SU-DHL-6 (cell line): ENCODE results near the gene DDX10.

Experiments used
- H2AFZ ChIP-seq: fragments of 200-600 bp; sonication (generic); 2 replicates; pipeline ENCODE4 v1.6.1; 2014; ENCODE audit warnings: low read depth, mild to moderate bottlenecking, moderate library complexity, mixed read lengths, antibody characterized with exemption, low read length; ENCODE audit not compliant: severe bottlenecking
- H3F3A ChIP-seq: fragments of 200-600 bp; shearing (Covaris generic); 2 replicates; pipeline ENCODE4 v1.6.0; 2016; ENCODE audit warnings: antibody characterized with exemption, mild to moderate bottlenecking; ENCODE audit not compliant: insufficient read depth
- H3K27ac ChIP-seq: fragments of 200-600 bp; sonication (generic); 2 replicates; pipeline ENCODE4 v1.5.1; 2016; ENCODE audit warnings: low read depth, mild to moderate bottlenecking, low read length, moderate library complexity, mixed read lengths
- H3K27me3 ChIP-seq: fragments of 200-600 bp; sonication (generic), shearing (Covaris generic); 2 replicates; pipeline ENCODE4 v1.6.0; 2014; ENCODE audit warnings: mild to moderate bottlenecking, low read length
- H3K36me3 ChIP-seq: fragments of 200-600 bp; sonication (generic); 2 replicates; pipeline ENCODE4 v1.6.1; 2014; ENCODE audit warnings: mild to moderate bottlenecking, low read length, mixed read lengths
- H3K4me2 ChIP-seq: fragments of 300-600, 200-600 bp; shearing (Covaris generic), sonication (generic); 2 replicates; pipeline ENCODE4 v1.6.0; 2014; ENCODE audit warnings: low read length, low read depth, mild to moderate bottlenecking; ENCODE audit not compliant: poor library complexity, severe bottlenecking
- H3K4me3 ChIP-seq: fragments of 200-600 bp; sonication (generic); 2 replicates; pipeline ENCODE4 v1.5.1; 2014; ENCODE audit warnings: antibody characterized with exemption, low read length, mild to moderate bottlenecking, mixed read lengths; ENCODE audit not compliant: insufficient read depth, poor library complexity, severe bottlenecking
- H3K79me2 ChIP-seq: fragments of 200-600 bp; sonication (generic); 2 replicates; pipeline ENCODE4 v1.6.1; 2014; ENCODE audit warnings: mild to moderate bottlenecking, low read length, moderate library complexity; ENCODE audit not compliant: insufficient read depth
- H3K9ac ChIP-seq: fragments of 200-600 bp; sonication (generic); 2 replicates; pipeline ENCODE4 v1.7.0; 2014; ENCODE audit warnings: mild to moderate bottlenecking, low read length
- H3K9me2 ChIP-seq: fragments of 200-600 bp; sonication (generic); replicated peaks from 2 replicates; pipeline ENCODE4 v1.6.1; 2014; ENCODE audit warnings: low read length; ENCODE audit not compliant: insufficient read depth
- H3K9me3 ChIP-seq: fragments of 200-600 bp; sonication (generic); 2 replicates; pipeline ENCODE4 v1.6.1; 2014; ENCODE audit warnings: low read length, mixed read lengths; ENCODE audit not compliant: insufficient read depth
- H4K20me1 ChIP-seq: fragments of 200-600 bp; sonication (generic); 2 replicates; pipeline ENCODE4 v1.6.1; 2014; ENCODE audit warnings: low read depth, mild to moderate bottlenecking, antibody characterized with exemption, low read length, moderate library complexity, mixed read lengths
- CTCF ChIP-seq: fragments of 200-600 bp; sonication (generic); IDR thresholded peaks from one replicate; pipeline ENCODE4 v1.5.1; 2017; ENCODE audit warnings: antibody characterized with exemption, mild to moderate bottlenecking, low read length, moderate library complexity; ENCODE audit not compliant: insufficient read depth, poor library complexity, severe bottlenecking
- EZH2phosphoT487 ChIP-seq: fragments of 200-600 bp; sonication (generic), shearing (Covaris generic); conservative IDR thresholded peaks from 2 replicates; pipeline ENCODE4 v1.6.1; 2018; ENCODE audit warnings: mild to moderate bottlenecking, antibody characterized with exemption, low read length, moderate library complexity, mixed read lengths

DDX10 gene

GRCh38 chr11:108966206-108966605 is 301.3 kb downstream of the DDX10 start:
- no peak overlapping the region for H2AFZ ChIP-seq
- no peak overlapping the region for H3K4me2 ChIP-seq
- no peaks in the 10 kb centered on the region for H3K9me3 ChIP-seq
- TF ChIP-seq CTCF = no peak
- no peak for TF ChIP-seq EZH2phosphoT487
- no peaks in the 10 kb centered on the region for H3F3A ChIP-seq
- no peaks in the 10 kb centered on the region for H3K79me2 ChIP-seq
- no peaks in the 10 kb centered on the region for H3K9me2 ChIP-seq
- no peaks in the 10 kb centered on the region for H3K27me3 ChIP-seq
- no peak overlapping the region for H3K4me3 ChIP-seq
- no peak overlapping the region for H3K9ac ChIP-seq
- no peaks in the 10 kb centered on the region for H3K36me3 ChIP-seq
- no peak overlapping the region for H3K27ac ChIP-seq
- no peaks in the 10 kb centered on the region for H4K20me1 ChIP-seq

GRCh38 chr11:108966978-108967377 is 302.1 kb downstream of the DDX10 start:
- Histone ChIP-seq H3K36me3 (no peaks in the 10 kb centered on the region), H3K9me2 (no peaks in the 10 kb centered on the region), H3K4me3 (no peak overlapping the region), H2AFZ (no peak overlapping the region), H3K9me3 (no peaks in the 10 kb centered on the region), H3K79me2 (no peaks in the 10 kb centered on the region), H4K20me1 (no peaks in the 10 kb centered on the region), H3F3A (no peaks in the 10 kb centered on the region), H3K9ac (no peak overlapping the region), H3K27ac (no peak overlapping the region), H3K27me3 (no peaks in the 10 kb centered on the region), H3K4me2 (no peak overlapping the region)
- TF ChIP-seq CTCF (no peak), EZH2phosphoT487 (no peak)

- H3K4me3 ChIP-seq = no peak overlapping the region
- TF ChIP-seq CTCF (no peak), EZH2phosphoT487 (no peak)
- no peaks in the 10 kb centered on the region for H3K9me2 ChIP-seq
- H3K9ac ChIP-seq = no peak overlapping the region
- no peaks in the 10 kb centered on the region for H3K27me3 ChIP-seq
- H3F3A ChIP-seq = no peaks in the 10 kb centered on the region
- H4K20me1 ChIP-seq = no peaks in the 10 kb centered on the region
- H3K27ac ChIP-seq = no peak overlapping the region
- no peak overlapping the region for H3K4me2 ChIP-seq
- H3K36me3 ChIP-seq = no peaks in the 10 kb centered on the region
- H3K79me2 ChIP-seq = no peaks in the 10 kb centered on the region
- H3K9me3 ChIP-seq = no peaks in the 10 kb centered on the region
- no peak overlapping the region for H2AFZ ChIP-seq
Observed at GRCh38 chr11:108967571-108967970, 302.7 kb downstream of the DDX10 start.
